ENCODE results near the gene PXDC1. TPM values are rescaled to one million over a fixed set of nuclear protein-coding genes. Genes with fewer than 3 reads are reported as not detected.

PXDC1 gene
- total RNA-seq, 6 donors from 2014 or later: 51.6 to 118 (median 95.3) TPM

- ATAC-seq (ENCODE audit: low FRiP score in 2 of 2): peak in 1 of 2 donors; percentile 50
- peak in 1 of 2 donors; percentile 12 for DNase-seq
- TF ChIP-seq EP300 (IDR thresholded peaks at IDR 0.05) (no peak), POLR2AphosphoS5 (IDR thresholded peaks at IDR 0.05) (no peak), CTCF (IDR thresholded peaks at IDR 0.05) (no peak), POLR2A (IDR thresholded peaks at IDR 0.05) (no peak)
- H3K4me1 ChIP-seq: peaks cover 3 to 10% (median 4%) of the 10 kb centered on the region in 4 donors
- H3K27me3 ChIP-seq: no peaks in the 10 kb centered on the region
- no peak overlapping the region for H3K4me3 ChIP-seq
- 59 to 64% methylated on average over 9 of the region's 9 CpGs for WGBS, 2 donors
- H3K27ac ChIP-seq: peak overlapping the region in 2 of 4 donors; percentile 19 to 44
- H3K9me3 ChIP-seq: no peaks in the 10 kb centered on the region
- H3K36me3 ChIP-seq: no peaks in the 10 kb centered on the region
Observed at GRCh38 chr6:3712827-3713665, 38.5 kb downstream of the PXDC1 start.

GRCh38 chr6:3711776-3712175, 39.7 kb downstream of the PXDC1 start:
- WGBS, 2 donors: 78 to 80% methylated on average over 6 of the region's 6 CpGs
- Histone ChIP-seq H3K27me3 (no peaks in the 10 kb centered on the region), H3K36me3 (no peaks in the 10 kb centered on the region), H3K4me3 (no peak overlapping the region), H3K4me1 (peaks cover 3 to 10% (median 4%) of the 10 kb centered on the region in 4 donors), H3K9me3 (no peaks in the 10 kb centered on the region), H3K27ac (no peak overlapping the region)
- DNase-seq (no peak), ATAC-seq (ENCODE audit: low FRiP score in 2 of 2) (no peak)
- TF ChIP-seq POLR2A (IDR thresholded peaks at IDR 0.05) (no peak), CTCF (IDR thresholded peaks at IDR 0.05) (no peak), POLR2AphosphoS5 (IDR thresholded peaks at IDR 0.05) (no peak), EP300 (IDR thresholded peaks at IDR 0.05) (no peak)

GRCh38 chr6:3710403-3710802, 41.1 kb downstream of the PXDC1 start:
- no peak overlapping the region for H3K4me3 ChIP-seq
- no peaks in the 10 kb centered on the region for H3K36me3 ChIP-seq
- H3K27ac ChIP-seq: no peak overlapping the region
- DNase-seq (no peak), ATAC-seq (ENCODE audit: low FRiP score in 2 of 2) (no peak)
- peaks cover 3 to 10% (median 4%) of the 10 kb centered on the region in 4 donors for H3K4me1 ChIP-seq
- 90 to 91% methylated on average over 7 of the region's 7 CpGs for WGBS, 2 donors
- no peak for TF ChIP-seq CTCF (IDR thresholded peaks at IDR 0.05)
- no peak for TF ChIP-seq POLR2A (IDR thresholded peaks at IDR 0.05)
- no peaks in the 10 kb centered on the region for H3K27me3 ChIP-seq
- H3K9me3 ChIP-seq: no peaks in the 10 kb centered on the region

GRCh38 chr6:3708540-3708939, 43.0 kb downstream of the PXDC1 start:
- no peak for TF ChIP-seq POLR2A (IDR thresholded peaks at IDR 0.05)
- TF ChIP-seq EP300 (IDR thresholded peaks at IDR 0.05): no peak
- no peak for TF ChIP-seq CTCF (IDR thresholded peaks at IDR 0.05)
- TF ChIP-seq POLR2AphosphoS5 (IDR thresholded peaks at IDR 0.05): no peak
- peaks cover 3 to 10% (median 4%) of the 10 kb centered on the region in 4 donors for H3K4me1 ChIP-seq
- H3K4me3 ChIP-seq: no peak overlapping the region
- no peak overlapping the region for H3K27ac ChIP-seq
- ATAC-seq (ENCODE audit: low FRiP score in 2 of 2): no peak
- no peaks in the 10 kb centered on the region for H3K9me3 ChIP-seq
- H3K27me3 ChIP-seq: no peaks in the 10 kb centered on the region
- H3K36me3 ChIP-seq: no peaks in the 10 kb centered on the region
- DNase-seq: no peak
- 90 to 100% methylated on average over 2 to 4 of the region's 4 CpGs for WGBS, 2 donors
